Mesendoderm (in vitro differentiated cells): ENCODE measurements around the gene SYNDIG1L.

ENCODE experiments used
- DNase-seq: peaks from one replicate; pipeline ENCODE4 v3.0.0; 2013
- H2AK5ac ChIP-seq: 2 replicates; pipeline ENCODE4 v1.6.1; 2013; ENCODE audit warnings: low read length, inconsistent platforms
- H2BK120ac ChIP-seq: 2 replicates; pipeline ENCODE4 v1.6.1; 2013; ENCODE audit warnings: low read depth, mild to moderate bottlenecking, low read length, moderate library complexity, mixed read lengths
- H2BK15ac ChIP-seq: replicated peaks from 2 replicates; pipeline ENCODE4 v1.6.1; 2013; ENCODE audit warnings: low read depth, mild to moderate bottlenecking, moderate library complexity
- H2BK5ac ChIP-seq: 2 replicates; pipeline ENCODE4 v1.6.1; 2013; ENCODE audit warnings: low read length, inconsistent platforms
- H3K18ac ChIP-seq: 2 replicates; pipeline ENCODE4 v1.6.1; 2013; ENCODE audit warnings: mild to moderate bottlenecking, low read length, mixed read lengths
- H3K23ac ChIP-seq: one replicate; pipeline ENCODE4 v1.6.1; 2013; ENCODE audit warnings: low read length
- H3K27ac ChIP-seq: 2 replicates; pipeline ENCODE4 v1.5.1; 2013; ENCODE audit warnings: low read depth, mild to moderate bottlenecking, inconsistent platforms, low read length, moderate library complexity
- H3K27me3 ChIP-seq: 2 replicates; pipeline ENCODE4 v1.6.1; 2013; ENCODE audit warnings: low read length, control low read depth, mild to moderate bottlenecking, inconsistent platforms; ENCODE audit not compliant: insufficient read depth, poor library complexity
- H3K36me3 ChIP-seq: 2 replicates; pipeline ENCODE4 v1.6.1; 2013; ENCODE audit warnings: low read length, inconsistent platforms; ENCODE audit not compliant: control insufficient read depth, insufficient read depth
- H3K4ac ChIP-seq: one replicate; pipeline ENCODE4 v1.6.1; 2013; ENCODE audit warnings: low read depth, mild to moderate bottlenecking, low read length, moderate library complexity
- H3K4me1 ChIP-seq: 2 replicates; pipeline ENCODE4 v1.6.1; 2013; ENCODE audit warnings: low read depth, low read length, inconsistent platforms; ENCODE audit not compliant: control insufficient read depth
- H3K4me2 ChIP-seq: 2 replicates; pipeline ENCODE4 v1.6.1; 2013; ENCODE audit warnings: low read length
- H3K4me3 ChIP-seq: 2 replicates; pipeline ENCODE4 v1.5.1; 2013; ENCODE audit warnings: mild to moderate bottlenecking, low read length
- H3K56ac ChIP-seq: one replicate; pipeline ENCODE4 v1.6.1; 2013; ENCODE audit warnings: low read length
- H3K79me1 ChIP-seq: 2 replicates; pipeline ENCODE4 v1.6.1; 2013; ENCODE audit warnings: low read length, inconsistent platforms
- H3K79me2 ChIP-seq: 2 replicates; pipeline ENCODE4 v1.6.1; 2013; ENCODE audit warnings: mild to moderate bottlenecking, low read length; ENCODE audit not compliant: control insufficient read depth, insufficient read depth
- H3K9ac ChIP-seq: 2 replicates; pipeline ENCODE4 v1.6.1; 2013; ENCODE audit warnings: low read length, inconsistent platforms
- H4K5ac ChIP-seq: one replicate; pipeline ENCODE4 v1.6.1; 2013; ENCODE audit warnings: low read length
- H4K8ac ChIP-seq: one replicate; pipeline ENCODE4 v1.6.1; 2013; ENCODE audit warnings: low read depth, mild to moderate bottlenecking, control low read depth, low read length, moderate library complexity
- WGBS: extraction: QIAGEN DNeasy Blood & Tissue Kit; methylation state at CpG from one replicate; pipeline ENCODE4 v1.1.7; 2013; ENCODE audit warnings: low lambda C conversion rate, missing lambda C conversion rate; ENCODE audit not compliant: insufficient coverage; ENCODE audit errors: extremely low coverage; 5-methylcytosine and 5-hydroxymethylcytosine counted together

The SYNDIG1L gene

GRCh38 chr14:74413627-74414026 is 12.4 kb downstream of the SYNDIG1L start:
- Histone ChIP-seq H3K4me1 (peaks cover 18% of the 10 kb centered on the region), H4K5ac (no peak overlapping the region), H3K4ac (peak overlapping the region; percentile 0), H3K36me3 (no peaks in the 10 kb centered on the region), H3K79me1 (no peaks in the 10 kb centered on the region), H2BK120ac (no peak overlapping the region), H3K4me3 (no peak overlapping the region), H2AK5ac (peak overlapping the region; percentile 89), H3K27me3 (no peaks in the 10 kb centered on the region), H3K23ac (no peak overlapping the region), H3K18ac (peak overlapping the region; percentile 5), H3K56ac (peak overlapping the region; percentile 83), H2BK15ac (no peak overlapping the region), H4K8ac (no peak overlapping the region), H3K27ac (no peak overlapping the region), H3K79me2 (no peaks in the 10 kb centered on the region), H3K9ac (peak overlapping the region; percentile 18), H2BK5ac (peak overlapping the region; percentile 88), H3K4me2 (no peak overlapping the region)
- no peak for DNase-seq
- WGBS, result no CpG with 5 or more reads among the region's 4 CpGs

- Histone ChIP-seq H4K5ac (no peak overlapping the region), H3K4ac (no peak overlapping the region), H3K79me1 (no peaks in the 10 kb centered on the region), H3K4me2 (no peak overlapping the region), H4K8ac (no peak overlapping the region), H3K56ac (peak overlapping the region; percentile 5), H3K79me2 (no peaks in the 10 kb centered on the region), H2BK15ac (no peak overlapping the region), H3K27ac (no peak overlapping the region), H3K27me3 (no peaks in the 10 kb centered on the region), H3K36me3 (no peaks in the 10 kb centered on the region), H3K23ac (no peak overlapping the region), H2BK5ac (no peak overlapping the region), H2AK5ac (peak overlapping the region; percentile 28), H3K4me3 (no peak overlapping the region), H3K4me1 (peaks cover 14% of the 10 kb centered on the region), H3K18ac (no peak overlapping the region), H2BK120ac (no peak overlapping the region), H3K9ac (no peak overlapping the region)
- no peak for DNase-seq
- WGBS, result no CpG with 5 or more reads among the region's 2 CpGs
Measured at GRCh38 chr14:74412753-74413152, 13.3 kb downstream of the SYNDIG1L start.

DNA sequence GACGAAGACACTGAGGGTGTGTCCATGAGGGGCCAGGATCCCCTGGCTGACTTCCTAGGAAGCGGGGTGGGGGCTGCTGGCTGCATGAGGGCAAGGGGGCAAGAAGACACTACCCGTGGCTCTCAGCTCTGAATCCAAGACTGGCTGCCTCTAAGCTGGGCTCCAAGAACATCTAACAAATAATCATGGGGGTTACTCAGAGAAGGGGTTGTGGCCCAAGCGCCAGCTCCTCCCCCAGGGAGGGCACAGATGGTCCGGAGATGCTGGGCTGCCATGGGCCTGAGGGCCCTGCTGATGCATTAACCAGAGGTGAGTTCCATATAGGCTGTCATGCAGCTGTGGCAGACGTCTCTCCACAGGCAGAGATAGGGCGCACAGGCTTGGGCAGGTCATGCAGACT is 14.3 kb downstream of the SYNDIG1L start:
- Histone ChIP-seq H4K8ac (no peak overlapping the region), H2BK15ac (no peak overlapping the region), H3K4me1 (peaks cover 12% of the 10 kb centered on the region), H3K4ac (no peak overlapping the region), H3K27me3 (no peaks in the 10 kb centered on the region), H2BK5ac (no peak overlapping the region), H3K23ac (no peak overlapping the region), H2AK5ac (peak overlapping the region; percentile 43), H4K5ac (no peak overlapping the region), H3K79me2 (no peaks in the 10 kb centered on the region), H3K4me2 (no peak overlapping the region), H3K56ac (peak overlapping the region; percentile 59), H3K79me1 (no peaks in the 10 kb centered on the region), H2BK120ac (no peak overlapping the region), H3K18ac (no peak overlapping the region), H3K36me3 (no peaks in the 10 kb centered on the region), H3K9ac (no peak overlapping the region), H3K4me3 (no peak overlapping the region), H3K27ac (no peak overlapping the region)
- DNase-seq, result no peak
- WGBS, result no CpG with 5 or more reads among the region's 7 CpGs

DNA sequence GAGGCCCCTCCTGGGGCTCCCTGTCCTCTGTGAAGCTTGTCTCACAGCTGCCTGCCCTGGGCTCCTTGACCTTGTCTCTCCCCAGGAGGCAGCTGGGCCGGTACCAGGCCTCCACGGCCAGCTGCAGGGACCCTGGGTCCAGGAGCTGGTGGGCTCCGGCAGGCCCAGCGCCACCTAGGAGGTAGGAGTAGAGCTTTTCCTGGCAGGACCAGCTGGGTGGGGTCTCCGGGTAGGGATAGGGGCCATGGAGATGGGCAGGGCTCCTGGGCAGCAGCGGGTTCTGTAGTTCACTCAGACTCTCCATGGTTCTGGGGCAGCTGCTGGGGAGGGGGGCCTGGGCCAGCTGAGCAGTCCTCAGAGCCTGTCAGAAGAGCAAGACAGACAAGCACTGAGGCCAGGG is 16.6 kb downstream of the SYNDIG1L start:
- Histone ChIP-seq H3K4ac (no peak overlapping the region), H4K8ac (no peak overlapping the region), H3K9ac (no peak overlapping the region), H3K79me2 (no peaks in the 10 kb centered on the region), H3K27me3 (no peaks in the 10 kb centered on the region), H3K4me3 (no peak overlapping the region), H4K5ac (no peak overlapping the region), H3K56ac (no peak overlapping the region), H3K18ac (no peak overlapping the region), H3K4me1 (peaks cover 5% of the 10 kb centered on the region), H2BK15ac (no peak overlapping the region), H2AK5ac (no peak overlapping the region), H3K79me1 (no peaks in the 10 kb centered on the region), H3K36me3 (no peaks in the 10 kb centered on the region), H3K4me2 (no peak overlapping the region), H2BK5ac (no peak overlapping the region), H2BK120ac (no peak overlapping the region), H3K23ac (no peak overlapping the region), H3K27ac (no peak overlapping the region)
- DNase-seq, result no peak
- WGBS, result no CpG with 5 or more reads among the region's 6 CpGs

GRCh38 chr14:74408870-74409269 is 17.1 kb downstream of the SYNDIG1L start:
- WGBS, result no CpG with 5 or more reads among the region's 3 CpGs
- Histone ChIP-seq H3K79me2 (no peaks in the 10 kb centered on the region), H3K4ac (no peak overlapping the region), H2BK5ac (no peak overlapping the region), H3K79me1 (no peaks in the 10 kb centered on the region), H3K36me3 (no peaks in the 10 kb centered on the region), H2AK5ac (no peak overlapping the region), H3K4me3 (no peak overlapping the region), H3K27me3 (no peaks in the 10 kb centered on the region), H3K23ac (no peak overlapping the region), H2BK15ac (no peak overlapping the region), H2BK120ac (no peak overlapping the region), H3K18ac (no peak overlapping the region), H4K8ac (no peak overlapping the region), H4K5ac (no peak overlapping the region), H3K27ac (no peak overlapping the region), H3K56ac (no peak overlapping the region), H3K4me2 (no peak overlapping the region), H3K4me1 (peaks cover 2% of the 10 kb centered on the region), H3K9ac (no peak overlapping the region)
- no peak for DNase-seq

GRCh38 chr14:74407801-74408154 is 18.2 kb downstream of the SYNDIG1L start:
- Histone ChIP-seq H3K56ac (no peak overlapping the region), H2AK5ac (no peak overlapping the region), H3K27me3 (no peaks in the 10 kb centered on the region), H2BK120ac (no peak overlapping the region), H2BK15ac (no peak overlapping the region), H3K4me1 (peaks cover 1% of the 10 kb centered on the region), H3K9ac (no peak overlapping the region), H3K4ac (no peak overlapping the region), H3K27ac (no peak overlapping the region), H2BK5ac (no peak overlapping the region), H3K4me3 (no peak overlapping the region), H4K8ac (no peak overlapping the region), H3K18ac (no peak overlapping the region), H3K36me3 (no peaks in the 10 kb centered on the region), H3K4me2 (no peak overlapping the region), H4K5ac (no peak overlapping the region), H3K23ac (no peak overlapping the region), H3K79me1 (no peaks in the 10 kb centered on the region), H3K79me2 (no peaks in the 10 kb centered on the region)
- WGBS, result no CpG with 5 or more reads among the region's 5 CpGs
- DNase-seq, result no peak
